ENCODE data around the gene HOXA6.
A peak's percentile ranks its signal among the peaks of the same experiment; 100 is the strongest.

The HOXA6 gene

GRCh38 chr7:27191833-27192545 lies 44.4 kb upstream of the HOXA6 start:
- no peak overlapping the region for H3K27ac ChIP-seq (ENCODE audit: low read depth, low read length, poor library complexity, severe bottlenecking)
- no peaks in the 10 kb centered on the region for H3K79me2 ChIP-seq (ENCODE audit: insufficient read depth, low read length)
- no peaks in the 10 kb centered on the region for H3K9me2 ChIP-seq (ENCODE audit: low read depth, low read length)
- H3K4me1 ChIP-seq (ENCODE audit: insufficient read depth, low read length, severe bottlenecking), result peaks cover 10% of the 10 kb centered on the region
- H3K27me3 ChIP-seq (ENCODE audit: insufficient read depth, low read length), result peaks cover 4% of the 10 kb centered on the region; the same call in 1 of the 2 replicates
- no peak overlapping the region for H3K4me3 ChIP-seq (ENCODE audit: low read depth, low read length, poor library complexity, severe bottlenecking)
- TF ChIP-seq CTCF (IDR thresholded peaks at IDR 0.05; ENCODE audit: low read length) (no peak), EZH2 (IDR thresholded peaks at IDR 0.05; ENCODE audit: borderline replicate concordance, low read length) (no peak)
- H3K9ac ChIP-seq (ENCODE audit: low read length), result no peak overlapping the region
- peak overlapping the region; percentile 47 for H3K4me2 ChIP-seq (ENCODE audit: low read length)
- H3F3A ChIP-seq (ENCODE audit: insufficient read depth, low read length), result no peaks in the 10 kb centered on the region
- no peaks in the 10 kb centered on the region for H3K36me3 ChIP-seq (ENCODE audit: insufficient read depth, low read length)
- no peaks in the 10 kb centered on the region for H3K9me3 ChIP-seq (ENCODE audit: low read length)
- H4K20me1 ChIP-seq (ENCODE audit: insufficient read depth, low read length), result no peaks in the 10 kb centered on the region
- no peak overlapping the region for H2AFZ ChIP-seq (ENCODE audit: low read length)

GRCh38 chr7:27191161-27191731 lies 43.7 kb upstream of the HOXA6 start:
- H3K4me3 ChIP-seq (ENCODE audit: low read depth, low read length, poor library complexity, severe bottlenecking), result no peak overlapping the region
- H3K27ac ChIP-seq (ENCODE audit: low read depth, low read length, poor library complexity, severe bottlenecking), result no peak overlapping the region
- H4K20me1 ChIP-seq (ENCODE audit: insufficient read depth, low read length), result no peaks in the 10 kb centered on the region
- no peaks in the 10 kb centered on the region for H3K36me3 ChIP-seq (ENCODE audit: insufficient read depth, low read length)
- H3K4me1 ChIP-seq (ENCODE audit: insufficient read depth, low read length, severe bottlenecking), result peaks cover 7% of the 10 kb centered on the region
- no peak overlapping the region for H3K4me2 ChIP-seq (ENCODE audit: low read length)
- H3K79me2 ChIP-seq (ENCODE audit: insufficient read depth, low read length), result no peaks in the 10 kb centered on the region
- no peaks in the 10 kb centered on the region for H3K9me3 ChIP-seq (ENCODE audit: low read length)
- no peaks in the 10 kb centered on the region for H3F3A ChIP-seq (ENCODE audit: insufficient read depth, low read length)
- H3K9me2 ChIP-seq (ENCODE audit: low read depth, low read length), result no peaks in the 10 kb centered on the region
- peaks cover 6% of the 10 kb centered on the region; the same call in 1 of the 2 replicates for H3K27me3 ChIP-seq (ENCODE audit: insufficient read depth, low read length)
- no peak for TF ChIP-seq CTCF (IDR thresholded peaks at IDR 0.05; ENCODE audit: low read length)
- no peak for TF ChIP-seq EZH2 (IDR thresholded peaks at IDR 0.05; ENCODE audit: borderline replicate concordance, low read length)
- no peak overlapping the region for H2AFZ ChIP-seq (ENCODE audit: low read length)
- H3K9ac ChIP-seq (ENCODE audit: low read length), result no peak overlapping the region

- no peak for TF ChIP-seq EZH2 (IDR thresholded peaks at IDR 0.05; ENCODE audit: borderline replicate concordance, low read length)
- no peak overlapping the region for H3K27ac ChIP-seq (ENCODE audit: low read depth, low read length, poor library complexity, severe bottlenecking)
- H3K4me1 ChIP-seq (ENCODE audit: insufficient read depth, low read length, severe bottlenecking), result peaks cover 7% of the 10 kb centered on the region
- no peaks in the 10 kb centered on the region for H3K36me3 ChIP-seq (ENCODE audit: insufficient read depth, low read length)
- no peaks in the 10 kb centered on the region for H3F3A ChIP-seq (ENCODE audit: insufficient read depth, low read length)
- no peaks in the 10 kb centered on the region for H4K20me1 ChIP-seq (ENCODE audit: insufficient read depth, low read length)
- no peaks in the 10 kb centered on the region for H3K9me3 ChIP-seq (ENCODE audit: low read length)
- H3K9me2 ChIP-seq (ENCODE audit: low read depth, low read length), result no peaks in the 10 kb centered on the region
- H2AFZ ChIP-seq (ENCODE audit: low read length), result no peak overlapping the region
- H3K4me3 ChIP-seq (ENCODE audit: low read depth, low read length, poor library complexity, severe bottlenecking), result no peak overlapping the region
- H3K27me3 ChIP-seq (ENCODE audit: insufficient read depth, low read length), result peaks cover 16% of the 10 kb centered on the region
- H3K9ac ChIP-seq (ENCODE audit: low read length), result no peak overlapping the region
- no peaks in the 10 kb centered on the region for H3K79me2 ChIP-seq (ENCODE audit: insufficient read depth, low read length)
- no peak overlapping the region for H3K4me2 ChIP-seq (ENCODE audit: low read length)
Observed at GRCh38 chr7:27189997-27190748, 42.6 kb upstream of the HOXA6 start.
